Cardiac fibroblast (primary cell): ENCODE results near the gene DEPDC5.

ENCODE experiments used
- DNase-seq, 2 donors: peaks; one replicate each; pipeline versions ENCODE4 v3.0.0 to v3.0.0-alpha.2; 2010; ENCODE audit warnings: low read depth in 2 of 2
- H3K4me3 ChIP-seq, 2 donors: replicated peaks in 1 of 2; 1 replicate in 1 of 2; 2 replicates in 1 of 2; pipeline ENCODE4 v1.5.1; 2011; ENCODE audit warnings: low read depth in 2 of 2, low read length in 2 of 2, mild to moderate bottlenecking in 2 of 2, moderate library complexity in 1 of 2
- CTCF ChIP-seq: IDR thresholded peaks from one replicate; pipeline ENCODE4 v1.5.1; 2011; ENCODE audit warnings: low read depth, mild to moderate bottlenecking, low read length, inconsistent platforms

DEPDC5 gene

GRCh38 chr22:31933816-31934482, 180.1 kb downstream of the DEPDC5 start:
- no peak for DNase-seq
- no peak overlapping the region for H3K4me3 ChIP-seq
- no peak for TF ChIP-seq CTCF

GRCh38 chr22:31935961-31936635, 182.3 kb downstream of the DEPDC5 start:
- DNase-seq, result no peak
- TF ChIP-seq CTCF, result no peak
- H3K4me3 ChIP-seq, result no peak overlapping the region

GRCh38 chr22:31937341-31937740, 183.5 kb downstream of the DEPDC5 start:
- no peak for DNase-seq
- TF ChIP-seq CTCF, result no peak
- H3K4me3 ChIP-seq, result no peak overlapping the region

GRCh38 chr22:31938296-31938695, 184.5 kb downstream of the DEPDC5 start:
- no peak for TF ChIP-seq CTCF
- H3K4me3 ChIP-seq, result no peak overlapping the region
- DNase-seq, result no peak

- no peak for TF ChIP-seq CTCF
- DNase-seq, result no peak
- H3K4me3 ChIP-seq, result no peak overlapping the region
Measured at GRCh38 chr22:31940506-31940905, 186.7 kb downstream of the DEPDC5 start.

GRCh38 chr22:31942091-31942490, 188.3 kb downstream of the DEPDC5 start:
- no peak for TF ChIP-seq CTCF
- DNase-seq, result no peak
- no peak overlapping the region for H3K4me3 ChIP-seq
